IgD-negative memory B cell (primary cell): Measurements from ENCODE around the gene FMN1. TPM values are rescaled to one million over a fixed set of nuclear protein-coding genes. Genes with fewer than 3 reads are reported as not detected.
A peak's percentile ranks its signal among the peaks of the same experiment; 100 is the strongest.

ENCODE experiments used
- H3K27ac Mint-ChIP-seq, 3 donors: one replicate each; pipeline ENCODE4 v1.8.0; 2020 to 2022; ENCODE audit warnings: mild to moderate bottlenecking in 3 of 3, mixed read lengths in 3 of 3, moderate library complexity in 1 of 3
- H3K27me3 Mint-ChIP-seq: one replicate; pipeline ENCODE4 v1.8.0; 2021; ENCODE audit warnings: mixed read lengths
- H3K36me3 Mint-ChIP-seq: one replicate; pipeline ENCODE4 v1.8.0; 2020; ENCODE audit warnings: mild to moderate bottlenecking, mixed read lengths
- H3K4me1 Mint-ChIP-seq, 3 donors: one replicate each; pipeline ENCODE4 v1.8.0; 2020 to 2022; ENCODE audit warnings: mixed read lengths in 3 of 3, mild to moderate bottlenecking in 1 of 3
- H3K4me3 Mint-ChIP-seq, 4 donors: one replicate each; pipeline ENCODE4 v1.8.0; 2020 to 2022; ENCODE audit warnings: mild to moderate bottlenecking in 4 of 4, mixed read lengths in 4 of 4, moderate library complexity in 3 of 4
- H3K9me3 Mint-ChIP-seq, 3 donors: one replicate each; pipeline ENCODE4 v1.8.0; 2020 to 2021; ENCODE audit warnings: mixed read lengths in 3 of 3, mild to moderate bottlenecking in 1 of 3
- polyA plus RNA-seq: library from polyadenylated mRNA; unstranded; fragments of 300-500 nt; fragmentation: Illumina TruSeq; gene quantifications from one replicate; pipeline ENCODE4 v1.2.3, GENCODE V29; 2021

The FMN1 gene
- polyA plus RNA-seq, 1 donor from 2014 or later, result not detected

DNA sequence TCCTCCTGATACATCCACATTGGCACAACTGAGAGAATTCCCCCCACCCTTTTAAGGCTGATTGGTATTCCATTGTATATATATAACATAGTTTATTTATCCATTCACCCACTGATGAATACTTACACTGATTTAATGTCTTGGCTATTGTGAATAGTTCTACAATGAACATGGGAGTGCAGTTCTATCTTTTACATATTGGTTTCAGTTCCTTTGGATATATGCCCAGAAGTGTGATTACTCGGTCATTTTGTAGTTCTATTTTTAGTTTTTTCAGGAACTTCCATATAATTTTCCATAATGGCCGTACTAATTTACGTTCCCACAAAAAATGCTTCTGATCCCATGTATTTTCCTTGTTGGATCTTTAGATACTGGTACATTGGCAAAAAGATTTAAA, 135.3 kb downstream of the FMN1 start:
- Mint-ChIP-seq H3K4me3 (no peak overlapping the region), H3K9me3 (peaks cover 0 to 2% (median 0%) of the 10 kb centered on the region in 3 donors), H3K27ac (no peak overlapping the region), H3K36me3 (peaks cover 2% of the 10 kb centered on the region), H3K4me1 (peaks cover 0 to 1% (median 0%) of the 10 kb centered on the region in 3 donors), H3K27me3 (peaks cover 4% of the 10 kb centered on the region)

DNA sequence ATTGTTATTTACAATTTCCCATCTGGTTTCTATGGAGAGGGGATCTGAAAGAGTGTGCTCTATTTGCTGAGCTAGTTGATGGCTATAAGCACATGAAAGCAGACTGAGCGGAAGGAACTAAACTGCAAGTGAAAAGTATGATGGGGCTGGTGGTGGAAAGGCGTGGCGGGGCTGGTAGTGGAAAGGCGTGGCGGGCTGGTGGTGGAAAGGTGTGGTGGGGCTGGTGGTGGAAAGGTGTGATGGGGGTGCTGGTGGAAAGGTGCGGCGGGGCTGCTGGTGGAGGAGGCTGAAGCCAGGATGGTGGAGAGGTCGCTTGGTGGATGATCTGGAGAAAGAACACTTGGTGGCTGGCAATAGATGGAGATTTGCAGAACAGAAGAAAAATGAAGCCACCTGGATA, 136.7 kb downstream of the FMN1 start:
- H3K27me3 Mint-ChIP-seq, result peaks cover 6% of the 10 kb centered on the region
- H3K4me3 Mint-ChIP-seq, result no peak overlapping the region
- peaks cover 0 to 1% (median 0%) of the 10 kb centered on the region in 3 donors for H3K4me1 Mint-ChIP-seq
- H3K36me3 Mint-ChIP-seq, result peaks cover 2% of the 10 kb centered on the region
- H3K27ac Mint-ChIP-seq, result no peak overlapping the region
- H3K9me3 Mint-ChIP-seq, result peaks cover 0 to 2% (median 0%) of the 10 kb centered on the region in 3 donors

DNA sequence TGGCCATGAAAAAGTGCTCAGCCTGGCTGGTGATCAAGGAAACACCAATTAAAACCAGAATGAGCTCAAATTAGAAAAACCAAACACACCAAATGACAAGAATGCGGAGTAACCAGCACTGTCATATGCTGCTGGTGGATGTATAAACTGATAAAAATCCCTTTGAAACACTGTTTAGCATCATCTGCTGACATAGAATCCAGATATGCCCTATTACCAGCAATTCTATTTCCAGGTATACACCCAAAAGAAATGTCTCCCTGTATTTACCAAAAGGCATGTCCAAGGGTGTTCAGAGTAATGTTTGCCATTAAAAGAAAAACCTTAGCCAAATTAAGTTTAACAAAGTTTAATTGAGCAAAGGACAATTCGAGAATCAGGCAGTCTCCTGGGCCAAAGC, 138.6 kb downstream of the FMN1 start:
- Mint-ChIP-seq H3K36me3 (peaks cover 2% of the 10 kb centered on the region), H3K4me3 (no peak overlapping the region), H3K4me1 (peaks cover 0 to 1% (median 0%) of the 10 kb centered on the region in 3 donors), H3K27ac (no peak overlapping the region), H3K27me3 (peaks cover 7% of the 10 kb centered on the region), H3K9me3 (peaks cover 0 to 2% (median 0%) of the 10 kb centered on the region in 3 donors)

DNA sequence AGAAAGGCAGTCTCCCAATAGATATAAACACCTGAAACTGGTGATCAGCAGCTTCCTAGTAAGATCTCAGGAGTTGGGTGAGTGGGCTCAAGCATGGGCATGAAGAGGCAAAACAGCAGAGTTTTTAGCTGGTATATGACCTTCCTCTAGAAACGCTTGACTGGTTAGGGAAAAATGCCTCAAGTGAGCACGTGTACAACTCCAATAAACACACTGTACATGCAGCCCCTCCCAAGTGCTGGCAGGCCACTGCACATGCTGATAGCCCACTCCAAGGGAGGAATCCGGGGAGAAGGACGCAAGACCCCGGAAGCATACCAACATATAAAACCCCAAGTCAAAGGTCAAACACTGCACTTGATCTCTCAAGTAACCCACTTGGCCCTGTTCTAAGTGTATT, 143.0 kb downstream of the FMN1 start:
- Mint-ChIP-seq H3K4me1 (peaks cover 0 to 1% (median 0%) of the 10 kb centered on the region in 3 donors), H3K9me3 (peaks cover 4 to 12% (median 4%) of the 10 kb centered on the region in 3 donors), H3K27ac (no peak overlapping the region), H3K36me3 (no peaks in the 10 kb centered on the region), H3K4me3 (no peak overlapping the region), H3K27me3 (peaks cover 3% of the 10 kb centered on the region)

DNA sequence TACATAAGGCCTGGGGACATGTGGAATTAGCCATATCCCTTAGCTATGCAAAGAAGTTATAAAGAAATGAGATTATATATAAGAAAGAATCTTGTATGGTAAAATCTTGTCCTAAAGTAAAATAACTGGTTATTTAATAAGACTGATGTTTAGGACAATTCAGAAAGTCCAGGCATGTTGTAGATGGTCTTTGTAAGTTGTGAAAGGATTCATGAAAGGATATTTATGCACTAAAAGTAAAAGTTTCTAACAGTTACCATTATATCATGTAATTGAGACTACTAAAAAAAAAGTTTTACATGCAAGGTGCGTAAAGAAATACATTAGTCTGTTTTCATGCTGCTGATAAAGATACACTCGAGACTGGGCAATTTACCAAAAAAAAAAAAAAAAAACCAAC, 146.3 kb downstream of the FMN1 start:
- peaks cover 3% of the 10 kb centered on the region for H3K27me3 Mint-ChIP-seq
- H3K4me3 Mint-ChIP-seq, result no peak overlapping the region
- H3K27ac Mint-ChIP-seq, result no peak overlapping the region
- H3K36me3 Mint-ChIP-seq, result no peaks in the 10 kb centered on the region
- H3K9me3 Mint-ChIP-seq, result peaks cover 4 to 14% (median 7%) of the 10 kb centered on the region in 3 donors
- no peaks in the 10 kb centered on the region for H3K4me1 Mint-ChIP-seq

DNA sequence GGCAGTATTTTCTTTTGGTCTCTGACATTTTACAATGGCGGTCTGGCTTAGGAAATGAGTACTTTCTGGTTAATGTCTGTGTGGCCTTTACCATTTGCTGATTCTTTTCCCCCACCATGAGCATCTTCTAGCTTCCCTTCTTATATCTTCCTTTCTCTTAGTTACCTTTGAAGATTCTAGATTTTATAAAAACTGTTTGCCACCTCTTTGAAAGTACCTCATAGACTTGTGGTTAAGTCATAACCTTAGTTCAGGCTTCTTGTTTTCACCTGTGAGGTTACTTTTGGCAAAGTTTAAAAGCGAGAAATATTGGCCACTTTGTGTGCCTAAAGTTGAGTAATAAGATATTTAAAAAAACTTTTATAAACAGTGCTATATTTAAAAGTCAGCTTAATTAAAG, 147.4 kb downstream of the FMN1 start:
- Mint-ChIP-seq H3K4me3 (no peak overlapping the region), H3K27me3 (peaks cover 3% of the 10 kb centered on the region), H3K4me1 (no peaks in the 10 kb centered on the region), H3K36me3 (no peaks in the 10 kb centered on the region), H3K27ac (no peak overlapping the region), H3K9me3 (peaks cover 4 to 19% (median 8%) of the 10 kb centered on the region in 3 donors)

DNA sequence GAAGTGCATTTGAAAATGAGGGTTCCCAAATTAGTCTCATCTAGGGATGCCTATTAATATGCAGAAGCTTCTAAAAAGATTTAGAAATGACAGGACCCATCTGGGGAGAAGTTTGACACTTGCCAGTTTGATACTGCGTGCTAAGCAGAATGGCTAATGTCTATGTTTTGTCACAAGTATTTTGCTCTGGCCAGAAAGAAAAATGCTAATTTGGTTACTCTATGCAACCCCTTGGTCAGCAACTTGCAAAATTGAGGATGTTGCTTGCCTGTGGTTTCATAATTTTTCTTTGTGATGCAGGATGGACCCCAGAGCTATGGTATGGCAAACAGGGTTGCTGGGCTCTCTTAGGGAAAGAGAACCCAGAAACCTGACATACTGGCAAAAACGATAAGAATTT, 148.2 kb downstream of the FMN1 start:
- no peaks in the 10 kb centered on the region for H3K36me3 Mint-ChIP-seq
- H3K27me3 Mint-ChIP-seq, result peaks cover 2% of the 10 kb centered on the region
- no peak overlapping the region for H3K27ac Mint-ChIP-seq
- H3K4me3 Mint-ChIP-seq, result no peak overlapping the region
- H3K9me3 Mint-ChIP-seq, result peaks cover 4 to 19% (median 12%) of the 10 kb centered on the region in 3 donors
- H3K4me1 Mint-ChIP-seq, result no peaks in the 10 kb centered on the region

DNA sequence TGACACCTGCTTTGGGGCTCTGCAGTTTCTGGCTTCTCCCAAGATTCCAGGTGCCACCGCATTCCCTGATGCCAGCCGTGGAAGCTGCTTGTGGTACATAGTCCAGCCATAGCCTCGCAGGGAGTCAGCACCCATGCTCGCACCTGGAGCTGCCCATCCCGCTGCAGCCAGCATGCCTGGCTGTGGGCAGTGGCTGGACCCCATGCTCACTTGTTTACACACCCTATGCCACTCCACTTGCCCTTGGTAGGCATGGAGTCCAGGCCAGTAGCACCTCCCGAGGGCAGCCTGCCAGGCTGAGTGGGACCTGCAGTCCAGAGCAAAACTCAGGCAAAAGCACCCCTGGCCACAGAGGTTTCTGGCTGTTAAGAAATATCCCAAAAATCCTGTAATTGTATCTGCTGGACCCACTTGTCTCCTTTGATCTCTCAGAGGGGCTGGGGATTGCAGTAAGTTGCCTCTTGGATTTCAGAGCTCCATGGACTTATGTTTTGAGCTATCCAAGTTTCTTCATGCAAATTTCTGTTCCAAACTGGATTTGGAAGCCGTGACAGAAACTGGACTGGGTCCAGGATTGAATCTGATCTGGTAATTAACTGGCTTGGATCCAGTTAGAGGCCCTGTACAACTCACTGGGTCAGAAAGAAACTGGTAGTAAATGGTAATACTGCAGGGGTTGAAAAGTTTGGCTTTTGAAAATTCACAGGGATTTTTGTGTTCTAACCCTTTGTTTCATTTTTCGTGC, 149.3 kb downstream of the FMN1 start:
- Mint-ChIP-seq H3K36me3 (no peaks in the 10 kb centered on the region), H3K9me3 (peaks cover 4 to 19% (median 12%) of the 10 kb centered on the region in 3 donors), H3K27me3 (peaks cover 2% of the 10 kb centered on the region), H3K4me3 (no peak overlapping the region), H3K4me1 (no peaks in the 10 kb centered on the region), H3K27ac (no peak overlapping the region)

DNA sequence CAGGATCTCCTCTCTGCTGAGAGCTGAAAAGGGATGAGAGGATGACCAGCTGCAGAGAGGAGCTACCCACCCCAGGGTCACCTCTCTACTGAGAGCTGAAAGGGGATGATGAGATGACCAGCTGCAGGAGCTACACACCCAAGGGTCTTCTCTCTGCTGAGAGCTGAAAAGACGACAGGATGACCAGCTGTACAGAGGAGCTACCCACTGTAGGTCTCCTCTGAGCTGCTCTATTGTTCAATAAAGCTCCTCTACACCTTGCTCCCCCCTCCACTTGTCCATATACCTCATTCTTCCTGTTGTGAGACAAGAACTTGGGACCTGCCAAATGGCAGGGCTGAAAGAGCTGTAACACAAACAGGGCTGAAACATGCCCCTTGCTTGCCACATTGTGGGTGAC, 149.9 kb downstream of the FMN1 start:
- Mint-ChIP-seq H3K36me3 (no peaks in the 10 kb centered on the region), H3K4me1 (no peaks in the 10 kb centered on the region), H3K9me3 (peaks cover 4 to 19% (median 12%) of the 10 kb centered on the region in 3 donors), H3K4me3 (no peak overlapping the region), H3K27me3 (peaks cover 6% of the 10 kb centered on the region), H3K27ac (no peak overlapping the region)

DNA sequence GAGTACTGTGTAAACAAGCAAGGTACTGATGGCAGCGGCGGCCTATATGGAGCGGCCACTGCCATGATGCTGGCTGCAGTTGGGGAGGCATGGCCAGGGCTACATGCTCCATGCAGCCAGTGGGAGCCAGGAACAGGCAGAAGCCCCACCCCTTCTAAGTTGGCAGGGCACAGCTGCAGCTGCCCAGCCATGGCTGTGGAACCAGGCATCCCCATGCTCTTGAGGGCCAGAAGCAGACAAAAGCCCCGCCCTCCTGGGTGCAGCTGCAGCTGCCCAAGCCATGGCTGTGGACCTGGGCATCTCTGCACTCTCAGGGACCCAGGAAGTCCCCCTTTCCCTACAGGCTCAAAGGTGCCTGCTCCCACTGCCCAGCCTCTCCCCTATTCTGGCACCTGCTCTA, 150.9 kb downstream of the FMN1 start:
- H3K27me3 Mint-ChIP-seq, result peaks cover 6% of the 10 kb centered on the region
- no peak overlapping the region for H3K4me3 Mint-ChIP-seq
- H3K4me1 Mint-ChIP-seq, result no peaks in the 10 kb centered on the region
- peaks cover 3 to 16% (median 10%) of the 10 kb centered on the region in 3 donors for H3K9me3 Mint-ChIP-seq
- H3K27ac Mint-ChIP-seq, result no peak overlapping the region
- H3K36me3 Mint-ChIP-seq, result no peaks in the 10 kb centered on the region

DNA sequence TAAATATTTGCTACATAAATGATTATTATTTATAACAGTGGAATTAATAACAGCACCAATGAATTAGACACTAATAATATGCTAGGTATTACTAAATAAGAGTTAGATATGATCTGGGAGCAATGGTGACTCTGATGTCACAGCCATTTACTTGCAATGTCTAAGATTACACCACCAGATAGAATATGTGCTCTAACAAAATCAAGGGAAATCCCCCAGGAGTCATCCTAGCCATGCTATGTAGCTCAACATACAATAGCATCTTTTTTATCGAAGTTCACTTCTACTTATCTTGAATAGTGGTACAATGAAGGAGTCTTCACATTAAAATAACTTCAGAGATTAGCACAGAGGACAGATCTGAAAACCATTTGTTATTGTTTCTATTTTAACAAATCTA, 154.0 kb downstream of the FMN1 start:
- Mint-ChIP-seq H3K27ac (no peak overlapping the region), H3K4me3 (no peak overlapping the region), H3K4me1 (no peaks in the 10 kb centered on the region), H3K27me3 (peaks cover 6% of the 10 kb centered on the region), H3K9me3 (peaks cover 0 to 8% (median 8%) of the 10 kb centered on the region in 3 donors), H3K36me3 (no peaks in the 10 kb centered on the region)

DNA sequence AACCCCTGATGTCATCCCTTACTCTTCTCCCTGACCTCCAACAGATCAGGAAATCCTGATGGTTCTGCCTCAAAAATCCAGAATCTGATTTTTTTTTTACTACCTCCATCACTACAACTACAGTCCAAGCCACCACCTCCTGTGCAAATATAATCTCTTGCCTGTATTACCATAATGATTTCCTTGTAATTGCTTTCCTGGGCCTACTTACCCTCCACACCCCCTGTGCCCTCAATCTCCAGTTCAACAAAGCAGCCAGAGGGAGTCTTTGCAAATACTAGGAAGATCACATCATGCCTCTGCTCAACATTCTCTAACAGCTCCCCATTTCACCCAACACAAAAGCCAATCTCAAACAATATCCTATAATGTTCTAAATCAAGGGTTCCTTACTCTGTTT, 159.9 kb downstream of the FMN1 start:
- no peak overlapping the region for H3K27ac Mint-ChIP-seq
- H3K9me3 Mint-ChIP-seq, result peaks cover 0 to 3% (median 0%) of the 10 kb centered on the region in 3 donors
- H3K27me3 Mint-ChIP-seq, result no peaks in the 10 kb centered on the region
- H3K36me3 Mint-ChIP-seq, result no peaks in the 10 kb centered on the region
- no peak overlapping the region for H3K4me3 Mint-ChIP-seq
- H3K4me1 Mint-ChIP-seq, result no peaks in the 10 kb centered on the region

DNA sequence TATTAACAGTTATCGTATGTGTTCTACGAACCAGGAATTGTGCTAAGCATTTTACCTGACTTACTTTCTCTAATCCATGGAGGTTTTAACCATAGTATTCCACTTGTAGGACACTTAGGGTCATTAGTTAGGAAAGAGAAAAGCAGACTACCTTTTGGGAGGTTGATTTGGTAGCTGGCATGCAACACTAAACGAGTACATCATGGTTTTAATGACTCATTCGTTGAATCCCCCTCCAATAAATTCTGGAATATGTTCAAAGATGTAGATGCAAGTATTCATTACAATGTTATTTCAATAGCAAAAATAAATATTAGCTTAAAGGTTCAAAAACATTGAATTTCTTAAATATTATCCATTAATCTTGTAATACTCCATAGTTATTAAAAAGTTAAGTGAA, 162.5 kb downstream of the FMN1 start:
- Mint-ChIP-seq H3K4me1 (no peaks in the 10 kb centered on the region), H3K27me3 (no peaks in the 10 kb centered on the region), H3K4me3 (no peak overlapping the region), H3K36me3 (no peaks in the 10 kb centered on the region), H3K9me3 (peaks cover 0 to 3% (median 0%) of the 10 kb centered on the region in 3 donors), H3K27ac (no peak overlapping the region)

DNA sequence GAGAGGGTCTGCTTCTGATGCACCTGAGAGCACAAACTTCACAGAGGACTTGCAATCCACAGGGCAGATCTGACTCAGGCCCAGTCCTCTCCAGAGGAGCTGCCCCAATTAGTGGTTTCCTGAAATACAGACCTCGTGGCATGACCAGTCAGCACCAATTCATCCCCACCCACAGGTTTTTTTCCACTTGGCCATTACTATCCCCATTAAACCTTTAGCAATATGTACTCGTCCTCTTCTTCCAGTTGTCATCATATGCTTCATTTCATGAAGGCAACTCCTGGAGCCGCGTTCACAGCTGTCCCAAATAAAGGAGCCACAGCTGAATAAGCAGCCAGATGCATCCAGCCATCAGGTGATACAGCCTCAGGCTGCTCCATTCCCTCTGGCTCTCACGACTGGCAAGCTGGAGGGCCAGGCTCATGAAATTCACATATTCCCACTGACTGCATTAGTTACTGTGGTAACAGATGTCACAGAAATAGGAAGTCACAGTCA, 163.1 kb downstream of the FMN1 start:
- Mint-ChIP-seq H3K36me3 (no peaks in the 10 kb centered on the region), H3K27me3 (no peaks in the 10 kb centered on the region), H3K4me1 (no peaks in the 10 kb centered on the region), H3K27ac (no peak overlapping the region), H3K4me3 (peak overlapping the region in 1 of 4 donors; percentile 42), H3K9me3 (peaks cover 0 to 3% (median 0%) of the 10 kb centered on the region in 3 donors)

DNA sequence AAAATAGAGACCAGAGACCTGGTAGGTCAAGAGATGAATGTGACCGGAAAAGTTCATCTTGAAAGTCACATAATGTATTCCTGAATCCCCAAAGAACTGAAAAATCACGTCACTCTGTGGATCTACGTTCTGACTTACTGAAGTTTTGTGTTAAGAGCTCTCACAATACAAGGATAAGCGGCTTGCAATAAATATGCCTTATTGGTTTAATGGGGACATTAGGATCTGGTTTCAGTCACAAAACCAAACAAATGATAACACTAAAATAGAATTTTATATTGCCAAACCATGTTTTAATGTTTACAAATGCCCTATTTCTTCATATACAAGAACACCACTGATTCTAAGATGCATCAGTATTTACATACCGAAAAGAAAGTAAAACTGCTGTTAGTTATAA, 164.2 kb downstream of the FMN1 start:
- Mint-ChIP-seq H3K9me3 (peaks cover 0 to 3% (median 0%) of the 10 kb centered on the region in 3 donors), H3K27me3 (no peaks in the 10 kb centered on the region), H3K27ac (no peak overlapping the region), H3K36me3 (no peaks in the 10 kb centered on the region), H3K4me1 (no peaks in the 10 kb centered on the region), H3K4me3 (no peak overlapping the region)

DNA sequence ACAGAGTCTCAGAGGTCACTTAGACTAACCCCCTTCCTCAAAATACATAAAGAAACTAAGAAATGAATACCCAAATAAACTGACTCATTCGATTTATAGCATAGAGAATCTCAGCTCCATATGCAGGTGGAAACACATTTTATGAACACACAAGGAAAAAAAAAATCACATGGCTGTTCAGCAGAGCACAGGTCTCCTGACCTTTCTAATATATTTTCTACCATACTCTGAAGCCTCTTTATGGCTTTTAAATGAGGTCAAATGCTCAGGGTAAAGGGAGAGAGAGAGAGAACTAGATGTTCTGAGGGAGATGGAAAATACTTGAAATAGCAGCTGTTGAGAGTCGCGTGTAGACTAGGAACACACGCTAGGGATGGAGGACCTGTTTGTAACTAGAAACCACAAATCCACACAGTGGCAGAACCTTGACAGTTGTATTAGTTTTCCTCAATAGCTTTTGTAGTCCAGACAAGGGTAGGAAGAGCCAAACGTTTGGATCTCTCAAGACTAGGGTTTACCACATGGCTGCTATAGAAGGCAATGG, 165.3 kb downstream of the FMN1 start:
- Mint-ChIP-seq H3K27ac (no peak overlapping the region), H3K27me3 (no peaks in the 10 kb centered on the region)

More for the DNA sequence above, 165.3 kb downstream of the FMN1 start:
- no peaks in the 10 kb centered on the region for H3K36me3 Mint-ChIP-seq
- H3K4me3 Mint-ChIP-seq, result no peak overlapping the region
- H3K4me1 Mint-ChIP-seq, result no peaks in the 10 kb centered on the region
- H3K9me3 Mint-ChIP-seq, result peaks cover 0 to 3% (median 0%) of the 10 kb centered on the region in 3 donors
